Neural progenitor cell (in vitro differentiated cells): ENCODE measurements around the gene PCNP. TPM values are rescaled to one million over a fixed set of nuclear protein-coding genes. Genes with fewer than 3 reads are reported as not detected.

Source experiments
- DNase-seq: peaks from one replicate; pipeline ENCODE4 v3.0.0-alpha.2; 2016; ENCODE audit warnings: low spot score
- H2AFZ ChIP-seq: fragments of 200-600 bp; sonication (generic); replicated peaks from 2 replicates; pipeline ENCODE4 v1.6.1; 2016; ENCODE audit warnings: antibody characterized with exemption
- H3F3A ChIP-seq: fragments of 200-600 bp; sonication (generic); 2 replicates; pipeline ENCODE4 v1.6.1; 2016; ENCODE audit warnings: antibody characterized with exemption, low read depth
- H3K27ac ChIP-seq: fragments of 200-600 bp; sonication (generic); 2 replicates; pipeline ENCODE4 v1.5.1; 2016; ENCODE audit warnings: mild to moderate bottlenecking
- H3K27me3 ChIP-seq: fragments of 200-600 bp; sonication (generic); 2 replicates; pipeline ENCODE4 v1.6.1; 2016; ENCODE audit warnings: mild to moderate bottlenecking, moderate library complexity
- H3K36me3 ChIP-seq: fragments of 200-600 bp; sonication (generic); 2 replicates; pipeline ENCODE4 v1.5.1; 2016
- H3K4me1 ChIP-seq: fragments of 200-600 bp; sonication (generic); 2 replicates; pipeline ENCODE4 v1.6.1; 2016; ENCODE audit warnings: mixed run types
- H3K4me2 ChIP-seq: fragments of 200-600 bp; sonication (generic); 2 replicates; pipeline ENCODE4 v1.6.1; 2016
- H3K4me3 ChIP-seq: fragments of 200-600 bp; sonication (generic); 2 replicates; pipeline ENCODE4 v1.5.1; 2016
- H3K79me2 ChIP-seq: fragments of 200-600 bp; sonication (generic); 2 replicates; pipeline ENCODE4 v1.6.1; 2016; ENCODE audit warnings: low read depth
- H3K9ac ChIP-seq: fragments of 200-600 bp; sonication (generic); 2 replicates; pipeline ENCODE4 v1.6.1; 2016
- H3K9me3 ChIP-seq: fragments of 200-600 bp; sonication (generic); 2 replicates; pipeline ENCODE4 v1.5.1; 2016; ENCODE audit warnings: low read depth
- H4K20me1 ChIP-seq: fragments of 200-600 bp; sonication (generic); 2 replicates; pipeline ENCODE4 v1.6.1; 2016; ENCODE audit warnings: low read depth
- H3K27ac Mint-ChIP-seq: 3 replicates; pipeline ENCODE4 v1.8.0; 2021; ENCODE audit warnings: mixed read lengths
- H3K27me3 Mint-ChIP-seq: 2 replicates; pipeline ENCODE4 v1.8.0; 2022; ENCODE audit warnings: low read depth, mild to moderate bottlenecking, inconsistent platforms, moderate library complexity, mixed read lengths; ENCODE audit not compliant: insufficient read depth
- H3K36me3 Mint-ChIP-seq: 3 replicates; pipeline ENCODE4 v1.8.0; 2021; ENCODE audit warnings: mixed read lengths
- H3K4me1 Mint-ChIP-seq: 3 replicates; pipeline ENCODE4 v1.8.0; 2021; ENCODE audit warnings: mixed read lengths
- H3K4me3 Mint-ChIP-seq: 3 replicates; pipeline ENCODE4 v1.8.0; 2021; ENCODE audit warnings: mild to moderate bottlenecking, moderate library complexity, mixed read lengths
- H3K9me3 Mint-ChIP-seq: 3 replicates; pipeline ENCODE4 v1.8.0; 2020; ENCODE audit warnings: mixed read lengths
- EZH2 ChIP-seq: fragments of 200-600 bp; sonication (generic); IDR thresholded peaks from 2 replicates; pipeline ENCODE4 v1.6.1; 2017; ENCODE audit warnings: antibody characterized with exemption, mild to moderate bottlenecking, moderate library complexity
- EZH2phosphoT487 ChIP-seq: fragments of 200-600 bp; sonication (generic); IDR thresholded peaks from 2 replicates; pipeline ENCODE4 v1.6.1; 2017; ENCODE audit warnings: antibody characterized with exemption
- total RNA-seq: library from RNA; depleted of rRNA; stranded (reverse); fragments of >200 nt; gene quantifications from 2 replicates; pipeline ENCODE4 v1.2.3, GENCODE V29; 2015; ENCODE audit warnings: low replicate concordance
- TF ChIP-seq, protein P1 (sequence below): fragments of 200-600 bp; sonication (generic); IDR thresholded peaks from 2 replicates; pipeline ENCODE4 v1.5.1; 2017; ENCODE audit warnings: antibody characterized with exemption, mild to moderate bottlenecking

The PCNP gene
- total RNA-seq, 1 donor from 2014 or later: 248 TPM

DNA sequence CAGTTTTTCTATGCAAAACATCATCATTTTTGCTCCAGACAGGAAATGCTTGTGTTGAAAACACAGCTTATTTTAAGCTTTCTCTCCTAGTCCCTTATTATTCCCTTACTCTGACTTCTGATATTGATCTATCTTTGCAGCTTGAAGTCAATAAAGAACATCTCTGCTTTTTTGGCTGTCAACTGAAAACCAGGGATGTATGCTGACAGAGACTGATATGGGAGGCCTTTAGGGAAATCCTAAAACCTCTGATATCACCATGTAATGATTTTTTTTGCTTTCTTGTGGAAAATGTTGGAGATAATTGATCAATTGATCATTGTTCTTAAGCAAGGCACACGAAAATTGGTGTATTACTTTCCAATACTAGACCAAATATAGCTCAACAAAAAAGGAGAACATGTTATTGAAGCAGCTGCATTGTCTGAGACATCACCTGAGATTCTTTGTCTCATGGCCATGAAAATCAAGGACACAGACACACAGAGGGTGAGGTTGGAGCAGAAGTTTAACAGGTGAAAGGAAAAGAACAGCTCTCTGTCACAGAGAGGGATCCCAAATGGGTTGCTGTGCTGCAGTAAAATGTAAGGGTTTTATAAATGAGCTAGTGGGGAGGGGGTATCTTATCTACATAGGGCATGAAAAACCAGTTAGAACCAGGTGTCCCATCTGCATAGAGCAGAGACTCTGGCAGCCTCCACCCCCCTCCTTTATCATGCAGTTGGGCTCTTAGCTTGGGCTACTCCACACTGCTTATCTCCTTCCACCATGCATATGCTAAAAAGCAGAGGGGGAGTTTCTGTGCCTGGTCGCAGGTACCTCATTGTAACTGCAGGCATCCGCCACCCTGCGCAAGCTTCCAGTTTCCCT lies 43.9 kb upstream of the PCNP start:
- Histone ChIP-seq H3K36me3 (no peaks in the 10 kb centered on the region), H3K9ac (no peak overlapping the region), H3F3A (no peaks in the 10 kb centered on the region), H3K4me2 (no peak overlapping the region), H3K27ac (no peak overlapping the region), H3K27me3 (no peaks in the 10 kb centered on the region), H2AFZ (peak overlapping the region; percentile 65), H4K20me1 (no peaks in the 10 kb centered on the region), H3K9me3 (no peaks in the 10 kb centered on the region), H3K4me3 (no peak overlapping the region), H3K4me1 (no peaks in the 10 kb centered on the region), H3K79me2 (no peaks in the 10 kb centered on the region)
- Mint-ChIP-seq H3K27me3 (peaks cover 2% of the 10 kb centered on the region), H3K36me3 (no peaks in the 10 kb centered on the region), H3K9me3 (no peaks in the 10 kb centered on the region), H3K4me1 (no peaks in the 10 kb centered on the region), H3K27ac (no peak overlapping the region), H3K4me3 (no peak overlapping the region)
- no peak for DNase-seq
- TF ChIP-seq EZH2phosphoT487: no peak
- TF ChIP-seq, protein P1, sequence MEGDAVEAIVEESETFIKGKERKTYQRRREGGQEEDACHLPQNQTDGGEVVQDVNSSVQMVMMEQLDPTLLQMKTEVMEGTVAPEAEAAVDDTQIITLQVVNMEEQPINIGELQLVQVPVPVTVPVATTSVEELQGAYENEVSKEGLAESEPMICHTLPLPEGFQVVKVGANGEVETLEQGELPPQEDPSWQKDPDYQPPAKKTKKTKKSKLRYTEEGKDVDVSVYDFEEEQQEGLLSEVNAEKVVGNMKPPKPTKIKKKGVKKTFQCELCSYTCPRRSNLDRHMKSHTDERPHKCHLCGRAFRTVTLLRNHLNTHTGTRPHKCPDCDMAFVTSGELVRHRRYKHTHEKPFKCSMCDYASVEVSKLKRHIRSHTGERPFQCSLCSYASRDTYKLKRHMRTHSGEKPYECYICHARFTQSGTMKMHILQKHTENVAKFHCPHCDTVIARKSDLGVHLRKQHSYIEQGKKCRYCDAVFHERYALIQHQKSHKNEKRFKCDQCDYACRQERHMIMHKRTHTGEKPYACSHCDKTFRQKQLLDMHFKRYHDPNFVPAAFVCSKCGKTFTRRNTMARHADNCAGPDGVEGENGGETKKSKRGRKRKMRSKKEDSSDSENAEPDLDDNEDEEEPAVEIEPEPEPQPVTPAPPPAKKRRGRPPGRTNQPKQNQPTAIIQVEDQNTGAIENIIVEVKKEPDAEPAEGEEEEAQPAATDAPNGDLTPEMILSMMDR: no peak

DNA sequence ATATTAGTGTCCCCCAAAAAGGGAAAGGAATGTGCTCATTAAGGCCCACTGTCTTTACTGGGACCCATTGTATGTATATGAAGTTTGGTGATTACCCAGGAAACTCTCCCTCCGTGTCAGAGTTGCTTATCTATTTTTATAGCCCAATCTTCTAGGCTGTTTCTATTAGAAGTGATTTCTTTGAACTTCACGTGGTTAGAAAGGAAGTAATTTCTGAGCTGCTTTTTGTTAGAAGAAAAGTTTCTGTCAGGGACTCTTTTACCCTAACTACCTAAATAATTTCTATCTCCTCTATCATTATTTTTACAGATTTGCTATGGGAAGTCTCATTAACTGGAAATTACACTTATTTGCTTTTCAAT lies 43.3 kb upstream of the PCNP start:
- Histone ChIP-seq H2AFZ (peak overlapping the region; percentile 65), H3K27me3 (no peaks in the 10 kb centered on the region), H4K20me1 (no peaks in the 10 kb centered on the region), H3K36me3 (no peaks in the 10 kb centered on the region), H3K4me3 (no peak overlapping the region), H3K9ac (no peak overlapping the region), H3K79me2 (no peaks in the 10 kb centered on the region), H3F3A (no peaks in the 10 kb centered on the region), H3K4me2 (no peak overlapping the region), H3K27ac (no peak overlapping the region), H3K9me3 (no peaks in the 10 kb centered on the region), H3K4me1 (no peaks in the 10 kb centered on the region)
- no peaks in the 10 kb centered on the region for H3K9me3 Mint-ChIP-seq
- TF ChIP-seq EZH2phosphoT487 (no peak), EZH2 (no peak)
- TF ChIP-seq, protein P1: no peak
- peaks cover 2% of the 10 kb centered on the region for H3K27me3 Mint-ChIP-seq
- no peaks in the 10 kb centered on the region for H3K4me1 Mint-ChIP-seq
- no peaks in the 10 kb centered on the region for H3K36me3 Mint-ChIP-seq
- DNase-seq: no peak
- H3K27ac Mint-ChIP-seq: no peak overlapping the region
- no peak overlapping the region for H3K4me3 Mint-ChIP-seq

DNA sequence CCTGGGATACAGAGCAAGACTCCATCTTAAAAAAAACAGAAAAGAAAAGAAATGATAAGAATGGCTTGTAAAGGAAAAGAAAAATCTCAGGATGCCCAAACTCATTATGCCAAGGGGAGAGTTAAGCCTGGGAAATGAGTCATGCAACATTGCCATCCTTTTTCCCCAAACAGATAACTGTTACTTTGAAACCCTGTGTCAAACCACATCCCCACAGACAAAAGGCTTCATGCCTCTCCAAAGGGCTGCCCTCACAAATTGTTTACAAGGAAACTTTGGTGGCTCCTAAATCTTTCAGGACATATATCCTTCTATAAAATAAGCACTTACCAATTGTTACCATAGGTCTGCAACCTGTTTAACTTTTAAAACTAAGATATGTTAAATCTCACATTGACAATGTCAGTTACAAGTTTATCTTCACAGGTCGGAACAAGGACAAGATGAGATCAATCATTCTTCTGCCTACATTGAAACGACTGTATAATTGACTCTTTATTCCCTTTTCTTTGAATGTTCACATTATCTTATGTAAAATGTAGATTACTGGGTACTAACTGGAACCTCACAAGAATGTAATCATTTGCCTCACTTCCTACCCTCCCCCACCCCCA lies 42.4 kb upstream of the PCNP start:
- Histone ChIP-seq H3K4me3 (no peak overlapping the region), H3K36me3 (no peaks in the 10 kb centered on the region), H2AFZ (no peak overlapping the region), H3F3A (no peaks in the 10 kb centered on the region), H3K4me1 (no peaks in the 10 kb centered on the region), H4K20me1 (no peaks in the 10 kb centered on the region), H3K4me2 (no peak overlapping the region), H3K9ac (no peak overlapping the region), H3K9me3 (no peaks in the 10 kb centered on the region), H3K27me3 (no peaks in the 10 kb centered on the region), H3K79me2 (no peaks in the 10 kb centered on the region), H3K27ac (no peak overlapping the region)
- DNase-seq: no peak
- no peaks in the 10 kb centered on the region for H3K4me1 Mint-ChIP-seq
- TF ChIP-seq EZH2: no peak
- TF ChIP-seq, protein P1: no peak
- no peak for TF ChIP-seq EZH2phosphoT487
- no peak overlapping the region for H3K4me3 Mint-ChIP-seq
- no peaks in the 10 kb centered on the region for H3K9me3 Mint-ChIP-seq
- H3K27ac Mint-ChIP-seq: no peak overlapping the region
- peaks cover 2% of the 10 kb centered on the region for H3K27me3 Mint-ChIP-seq
- no peaks in the 10 kb centered on the region for H3K36me3 Mint-ChIP-seq
